Progenitor cell of endocrine pancreas (in vitro differentiated cells): ENCODE measurements around the gene DDT. TPM values are rescaled to one million over a fixed set of nuclear protein-coding genes. Genes with fewer than 3 reads are reported as not detected.
"Not testable (repeated sequence)": the region's sequence is repeated elsewhere in the genome, so short reads cannot be mapped to it uniquely, and the experiment has no call there.

Source experiments
- DNase-seq: peaks from one replicate; pipeline ENCODE4 v3.0.0; 2021; ENCODE audit warnings: low spot score; ENCODE audit not compliant: unreplicated experiment
- H3K27ac Mint-ChIP-seq: 2 replicates; pipeline ENCODE4 v1.8.0; 2021; ENCODE audit warnings: mild to moderate bottlenecking, moderate library complexity, mixed read lengths
- H3K27me3 Mint-ChIP-seq: 2 replicates; pipeline ENCODE4 v1.8.0; 2021; ENCODE audit warnings: mixed read lengths
- H3K36me3 Mint-ChIP-seq: 2 replicates; pipeline ENCODE4 v1.8.0; 2022; ENCODE audit warnings: mixed read lengths; ENCODE audit not compliant: insufficient read depth
- H3K4me1 Mint-ChIP-seq: 2 replicates; pipeline ENCODE4 v1.8.0; 2021; ENCODE audit warnings: low read depth, mixed read lengths
- H3K4me3 Mint-ChIP-seq: 2 replicates; pipeline ENCODE4 v1.8.0; 2021; ENCODE audit warnings: low read depth, mild to moderate bottlenecking, moderate library complexity, mixed read lengths
- H3K9me3 Mint-ChIP-seq: 2 replicates; pipeline ENCODE4 v1.8.0; 2021; ENCODE audit warnings: low read depth, mixed read lengths
- CTCF ChIP-seq: fragments of 200-600 bp; sonication (generic); IDR thresholded peaks from one replicate; pipeline ENCODE4 v1.5.0; 2021; ENCODE audit warnings: antibody characterized with exemption, mild to moderate bottlenecking; ENCODE audit not compliant: unreplicated experiment
- total RNA-seq: library from RNA; stranded (reverse); gene quantifications from 2 replicates; pipeline ENCODE4 v1.2.1, GENCODE V29; 2021

The DDT gene
- total RNA-seq, 1 donor from 2014 or later: 102 TPM

- no peak for DNase-seq
- Mint-ChIP-seq H3K4me3 (no peak overlapping the region), H3K36me3 (peaks cover 15% of the 10 kb centered on the region), H3K9me3 (no peaks in the 10 kb centered on the region), H3K27me3 (no peaks in the 10 kb centered on the region), H3K27ac (no peak overlapping the region), H3K4me1 (no peaks in the 10 kb centered on the region)
- no peak for TF ChIP-seq CTCF
These were observed 4.0 kb downstream of the DDT start for GRCh38 chr22:23970201-23970641.

DNA sequence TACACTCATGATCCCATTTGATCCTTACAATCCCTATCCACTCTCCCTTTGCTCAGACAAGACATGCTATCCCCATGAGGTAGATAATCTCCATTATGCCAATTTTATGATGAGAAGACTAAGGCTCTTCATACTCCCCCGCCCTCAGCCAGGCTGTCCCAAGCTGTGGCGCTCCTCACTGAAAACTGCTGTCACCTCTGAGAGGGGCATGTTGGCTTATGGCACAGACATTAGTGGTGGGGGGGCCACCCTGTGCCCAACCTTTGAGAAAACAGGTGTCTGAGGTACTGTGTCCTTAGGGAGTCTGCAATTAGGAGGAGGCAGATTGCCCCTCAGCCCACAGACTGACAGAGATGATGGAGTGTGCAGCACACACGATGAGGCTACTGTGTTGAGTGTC is 5.2 kb downstream of the DDT start:
- peaks cover 15% of the 10 kb centered on the region for H3K36me3 Mint-ChIP-seq

GRCh38 chr22:23966568-23966967 is 7.7 kb downstream of the DDT start, which contains the start of gene DDTL:
DDTL (plus strand) TSS chr22:23966888; CDS start chr22:23966915, 27 bp downstream.
- H3K9me3 Mint-ChIP-seq, H3K4me1 Mint-ChIP-seq, H3K4me3 Mint-ChIP-seq, H3K27me3 Mint-ChIP-seq, DNase-seq, H3K27ac Mint-ChIP-seq: not testable (repeated sequence)
- H3K36me3 Mint-ChIP-seq: peaks cover 15% of the 10 kb centered on the region

More for the DNA sequence above, 5.2 kb downstream of the DDT start:
- no peak for TF ChIP-seq CTCF
- H3K4me3 Mint-ChIP-seq: no peak overlapping the region
- no peaks in the 10 kb centered on the region for H3K4me1 Mint-ChIP-seq
- H3K27ac Mint-ChIP-seq: no peak overlapping the region
- H3K9me3 Mint-ChIP-seq: no peaks in the 10 kb centered on the region
- H3K27me3 Mint-ChIP-seq: no peaks in the 10 kb centered on the region
- DNase-seq: no peak

- not testable (repeated sequence) for DNase-seq, H3K9me3 Mint-ChIP-seq, H3K27ac Mint-ChIP-seq, H3K4me3 Mint-ChIP-seq, H3K4me1 Mint-ChIP-seq, H3K27me3 Mint-ChIP-seq
- peaks cover 11% of the 10 kb centered on the region for H3K36me3 Mint-ChIP-seq
These were observed 8.1 kb downstream of the DDT start for GRCh38 chr22:23966094-23966493.

DNA sequence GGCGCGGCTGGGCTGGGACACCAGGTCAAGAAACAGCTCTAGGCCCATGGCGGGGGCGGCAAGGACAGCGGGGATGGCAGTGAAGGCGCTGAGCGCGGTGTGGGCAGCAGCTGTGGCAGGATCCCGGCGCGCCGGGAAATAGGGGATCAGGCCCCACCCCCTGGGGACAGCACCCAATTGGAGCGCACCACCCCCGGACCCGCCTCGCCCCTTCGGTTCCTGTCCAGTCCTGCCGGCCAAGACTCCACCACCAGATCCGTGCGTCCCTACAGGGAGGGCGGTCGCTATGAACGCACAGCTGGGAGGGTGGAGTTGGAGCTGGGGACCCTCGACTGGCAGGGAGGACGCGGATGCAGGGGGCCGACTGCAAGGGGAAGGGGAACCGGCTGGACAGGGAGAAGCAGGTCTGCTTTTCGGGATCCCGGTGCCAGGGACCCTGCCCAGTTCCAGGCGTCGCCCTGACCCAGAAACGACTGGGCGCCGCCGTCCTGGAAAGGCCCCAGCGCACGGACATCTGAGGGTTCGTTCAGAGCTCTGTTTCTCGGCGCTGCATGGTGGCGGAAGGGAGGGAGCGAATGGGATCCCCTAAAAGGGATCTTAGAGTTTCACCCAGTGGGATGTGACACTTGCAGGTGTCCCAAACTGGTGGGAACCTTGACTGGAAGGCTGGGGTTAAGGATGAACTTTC is 13.0 kb downstream of the DDT start, which contains the start of gene GSTT2B:
TSS of gene GSTT2B (minus strand) at position 112 of the 688 bp plus-strand sequence. CDS start at position 48, 64 bp downstream.
- H3K4me3 Mint-ChIP-seq, DNase-seq, H3K27ac Mint-ChIP-seq, H3K9me3 Mint-ChIP-seq, H3K4me1 Mint-ChIP-seq, H3K36me3 Mint-ChIP-seq, H3K27me3 Mint-ChIP-seq: not testable (repeated sequence)

GRCh38 chr22:23956301-23956900 is 17.8 kb downstream of the DDT start:
- H3K27me3 Mint-ChIP-seq, H3K27ac Mint-ChIP-seq, H3K4me1 Mint-ChIP-seq, H3K9me3 Mint-ChIP-seq, H3K36me3 Mint-ChIP-seq, H3K4me3 Mint-ChIP-seq: not testable (repeated sequence)
- DNase-seq: peak; percentile 69
- peak; percentile 81 for TF ChIP-seq CTCF

- not testable (repeated sequence) for H3K4me1 Mint-ChIP-seq, H3K27ac Mint-ChIP-seq, DNase-seq, H3K4me3 Mint-ChIP-seq, H3K9me3 Mint-ChIP-seq, H3K27me3 Mint-ChIP-seq, H3K36me3 Mint-ChIP-seq
These were observed 18.4 kb downstream of the DDT start for GRCh38 chr22:23955886-23956285.

- not testable (repeated sequence) for H3K4me3 Mint-ChIP-seq, H3K36me3 Mint-ChIP-seq, H3K4me1 Mint-ChIP-seq, H3K9me3 Mint-ChIP-seq, H3K27ac Mint-ChIP-seq, DNase-seq, H3K27me3 Mint-ChIP-seq
These were observed 19.3 kb downstream of the DDT start for GRCh38 chr22:23954991-23955305.

DNA sequence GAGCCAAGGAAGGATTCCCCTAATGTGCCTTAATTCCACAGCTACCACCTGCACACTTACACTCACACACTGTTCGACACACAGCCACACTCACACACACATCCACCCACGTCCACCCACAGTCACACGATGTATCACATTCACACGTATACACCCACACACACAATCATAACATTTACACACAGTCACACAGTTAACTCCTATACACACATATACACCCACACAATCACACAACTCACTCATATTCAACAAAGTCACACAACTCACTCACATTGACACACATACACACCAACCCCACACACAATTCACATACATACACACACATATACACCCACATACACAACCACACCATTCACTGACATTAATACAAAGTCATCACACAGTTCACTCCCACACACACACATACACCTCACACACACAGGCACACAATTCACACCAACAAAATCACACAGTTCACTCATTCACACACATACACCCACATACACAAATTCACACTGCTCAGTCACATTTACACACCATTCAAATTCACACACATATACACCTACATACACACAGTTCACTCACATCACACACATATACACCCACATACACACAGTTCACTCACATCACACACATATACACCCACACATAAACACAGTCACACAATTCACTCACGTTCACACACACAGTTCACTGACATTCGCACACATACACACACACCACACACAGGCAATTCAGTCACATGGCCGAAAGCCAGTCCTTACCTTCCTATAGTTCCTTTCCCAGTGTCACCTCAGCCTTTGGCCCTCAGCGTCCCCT is 19.8 kb downstream of the DDT start:
- not testable (repeated sequence) for H3K4me1 Mint-ChIP-seq, H3K27ac Mint-ChIP-seq, DNase-seq, H3K9me3 Mint-ChIP-seq, H3K36me3 Mint-ChIP-seq, H3K27me3 Mint-ChIP-seq, H3K4me3 Mint-ChIP-seq

- H3K9me3 Mint-ChIP-seq, DNase-seq, H3K4me1 Mint-ChIP-seq, H3K27me3 Mint-ChIP-seq, H3K4me3 Mint-ChIP-seq, H3K36me3 Mint-ChIP-seq, H3K27ac Mint-ChIP-seq: not testable (repeated sequence)
These were observed 20.8 kb downstream of the DDT start for GRCh38 chr22:23953485-23953884.
